Tibial nerve (tissue), 4 donors: ENCODE data around the gene PPDPF.

ENCODE experiments used
- EP300 ChIP-seq, 2 donors: sonication (generic); formaldehyde crosslinking; IDR thresholded peaks; one replicate each; pipeline ENCODE4 v1.6.1; 2017; ENCODE audit warnings: antibody characterized with exemption in 2 of 2, mild to moderate bottlenecking in 1 of 2
- POLR2A ChIP-seq, 2 donors: fragments of 450-650 bp; IDR thresholded peaks; one replicate each; pipeline ENCODE4 v1.6.1; 2017; ENCODE audit warnings: antibody characterized with exemption in 2 of 2, mild to moderate bottlenecking in 2 of 2, moderate library complexity in 2 of 2
- TF ChIP-seq, protein P1 (sequence below), 5 experiments: fragments of 200-600 bp in 3 of 5; fragments of 450-650 bp in 2 of 5; sonication (generic) in 3 of 5; IDR thresholded peaks; one replicate each; pipeline ENCODE4 v1.5.1; 2016 to 2019; ENCODE audit warnings: antibody characterized with exemption in 5 of 5, mild to moderate bottlenecking in 3 of 5, moderate library complexity in 2 of 5

DNA sequence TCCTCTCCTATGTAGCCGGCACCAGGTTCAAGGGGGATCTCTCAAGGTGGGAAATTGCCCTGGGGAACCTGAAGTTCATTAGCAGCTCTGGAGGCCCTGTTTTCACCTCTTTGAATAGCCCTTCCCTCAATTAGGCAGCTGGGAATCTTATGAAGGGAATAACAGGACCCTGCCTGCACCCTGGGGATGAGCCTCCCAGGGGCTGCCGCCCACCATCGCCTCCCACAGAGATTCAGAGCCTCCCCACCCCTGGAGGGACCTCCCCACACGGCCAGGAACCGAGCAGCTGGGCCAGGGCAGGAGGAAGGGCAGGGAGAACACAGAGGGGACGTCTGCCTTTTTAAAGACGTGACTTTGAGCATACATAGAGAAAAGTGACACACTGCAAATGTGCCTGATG, 17.0 kb upstream of the PPDPF start:
- TF ChIP-seq, protein P1, sequence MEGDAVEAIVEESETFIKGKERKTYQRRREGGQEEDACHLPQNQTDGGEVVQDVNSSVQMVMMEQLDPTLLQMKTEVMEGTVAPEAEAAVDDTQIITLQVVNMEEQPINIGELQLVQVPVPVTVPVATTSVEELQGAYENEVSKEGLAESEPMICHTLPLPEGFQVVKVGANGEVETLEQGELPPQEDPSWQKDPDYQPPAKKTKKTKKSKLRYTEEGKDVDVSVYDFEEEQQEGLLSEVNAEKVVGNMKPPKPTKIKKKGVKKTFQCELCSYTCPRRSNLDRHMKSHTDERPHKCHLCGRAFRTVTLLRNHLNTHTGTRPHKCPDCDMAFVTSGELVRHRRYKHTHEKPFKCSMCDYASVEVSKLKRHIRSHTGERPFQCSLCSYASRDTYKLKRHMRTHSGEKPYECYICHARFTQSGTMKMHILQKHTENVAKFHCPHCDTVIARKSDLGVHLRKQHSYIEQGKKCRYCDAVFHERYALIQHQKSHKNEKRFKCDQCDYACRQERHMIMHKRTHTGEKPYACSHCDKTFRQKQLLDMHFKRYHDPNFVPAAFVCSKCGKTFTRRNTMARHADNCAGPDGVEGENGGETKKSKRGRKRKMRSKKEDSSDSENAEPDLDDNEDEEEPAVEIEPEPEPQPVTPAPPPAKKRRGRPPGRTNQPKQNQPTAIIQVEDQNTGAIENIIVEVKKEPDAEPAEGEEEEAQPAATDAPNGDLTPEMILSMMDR (IDR thresholded peaks at IDR 0.05): no peak
- TF ChIP-seq POLR2A (IDR thresholded peaks at IDR 0.05): no peak
- no peak for TF ChIP-seq EP300 (IDR thresholded peaks at IDR 0.05)
